ENCODE measurements around the gene MAPKAP1.

DNA sequence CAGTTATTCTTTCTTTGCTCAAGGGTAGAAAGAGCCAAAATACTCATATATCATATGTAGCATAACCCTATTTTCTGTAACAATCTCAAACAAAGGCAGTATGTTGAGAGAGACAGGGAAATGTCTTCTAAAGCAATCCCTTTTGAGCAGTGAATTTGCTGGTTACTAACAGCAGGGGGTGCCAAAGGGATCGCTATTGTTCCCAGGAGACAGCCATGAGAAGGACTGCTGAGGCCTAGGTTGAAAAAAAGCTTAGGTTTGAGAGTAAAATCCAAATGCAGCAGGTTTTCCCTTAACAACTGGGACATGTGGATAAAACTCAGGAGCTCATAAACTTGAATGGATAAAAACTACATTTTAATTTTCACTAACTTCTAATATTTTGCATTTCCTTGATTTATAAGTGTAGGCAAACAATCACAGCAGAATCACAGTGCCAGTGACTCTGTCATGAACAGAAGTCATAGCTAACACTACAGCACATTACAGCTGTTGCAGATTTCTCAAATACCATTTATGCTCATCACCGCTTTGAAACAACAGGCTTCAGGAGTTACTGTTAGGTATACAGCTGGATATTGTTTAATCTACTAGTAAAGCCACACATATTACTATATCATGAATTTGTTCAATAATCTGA is 148.4 kb downstream of the MAPKAP1 start:
- TF ChIP-seq, protein P1, sequence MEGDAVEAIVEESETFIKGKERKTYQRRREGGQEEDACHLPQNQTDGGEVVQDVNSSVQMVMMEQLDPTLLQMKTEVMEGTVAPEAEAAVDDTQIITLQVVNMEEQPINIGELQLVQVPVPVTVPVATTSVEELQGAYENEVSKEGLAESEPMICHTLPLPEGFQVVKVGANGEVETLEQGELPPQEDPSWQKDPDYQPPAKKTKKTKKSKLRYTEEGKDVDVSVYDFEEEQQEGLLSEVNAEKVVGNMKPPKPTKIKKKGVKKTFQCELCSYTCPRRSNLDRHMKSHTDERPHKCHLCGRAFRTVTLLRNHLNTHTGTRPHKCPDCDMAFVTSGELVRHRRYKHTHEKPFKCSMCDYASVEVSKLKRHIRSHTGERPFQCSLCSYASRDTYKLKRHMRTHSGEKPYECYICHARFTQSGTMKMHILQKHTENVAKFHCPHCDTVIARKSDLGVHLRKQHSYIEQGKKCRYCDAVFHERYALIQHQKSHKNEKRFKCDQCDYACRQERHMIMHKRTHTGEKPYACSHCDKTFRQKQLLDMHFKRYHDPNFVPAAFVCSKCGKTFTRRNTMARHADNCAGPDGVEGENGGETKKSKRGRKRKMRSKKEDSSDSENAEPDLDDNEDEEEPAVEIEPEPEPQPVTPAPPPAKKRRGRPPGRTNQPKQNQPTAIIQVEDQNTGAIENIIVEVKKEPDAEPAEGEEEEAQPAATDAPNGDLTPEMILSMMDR (IDR thresholded peaks at IDR 0.05) = no peak
- no peak for TF ChIP-seq POLR2A (IDR thresholded peaks at IDR 0.05)
